GM13976 (cell line): ENCODE measurements around the gene CBFA2T3.

Experiments
- DNase-seq: peaks from one replicate; pipeline ENCODE4 v3.0.0; 2012; ENCODE audit warnings: low spot score
- in situ Hi-C: fragments of 300-500 bp; cut with MboI; formaldehyde crosslinking; loops from one replicate; pipeline ENCODE4 v1.12.0; 2022; ENCODE audit warnings: low sequenced_read_pairs, mixed read lengths, inconsistent platforms; ENCODE audit not compliant: unreplicated experiment
- TF ChIP-seq, protein P1 (sequence below): IDR thresholded peaks from 2 replicates; pipeline ENCODE4 v1.5.1; 2012; ENCODE audit warnings: borderline replicate concordance, mild to moderate bottlenecking; ENCODE audit not compliant: insufficient read depth; ENCODE audit errors: extremely low read depth, missing control alignments, control extremely low read depth

Gene CBFA2T3

DNA sequence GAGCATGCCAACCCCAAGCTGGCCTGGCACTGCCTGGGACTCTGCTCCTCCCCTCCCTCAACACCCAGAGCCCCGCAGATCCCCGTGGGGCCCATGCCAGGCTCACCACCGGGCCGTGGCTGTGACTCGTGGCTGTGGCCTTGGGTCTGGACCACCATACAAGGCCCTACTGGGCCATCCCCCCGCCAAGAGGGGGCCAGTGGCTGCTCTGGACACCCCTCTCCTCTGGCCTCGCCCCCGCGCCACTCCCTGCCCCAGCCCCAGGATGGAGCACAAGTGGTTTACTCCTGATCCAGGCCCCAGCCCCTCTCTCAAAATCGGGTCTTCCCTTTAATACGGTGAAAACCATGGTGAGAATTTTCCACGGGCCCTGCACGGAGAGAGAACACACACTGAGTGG lies 113.6 kb downstream of the CBFA2T3 start:
- in situ Hi-C loops, result no loop called here
- no peak for DNase-seq
- TF ChIP-seq, protein P1, sequence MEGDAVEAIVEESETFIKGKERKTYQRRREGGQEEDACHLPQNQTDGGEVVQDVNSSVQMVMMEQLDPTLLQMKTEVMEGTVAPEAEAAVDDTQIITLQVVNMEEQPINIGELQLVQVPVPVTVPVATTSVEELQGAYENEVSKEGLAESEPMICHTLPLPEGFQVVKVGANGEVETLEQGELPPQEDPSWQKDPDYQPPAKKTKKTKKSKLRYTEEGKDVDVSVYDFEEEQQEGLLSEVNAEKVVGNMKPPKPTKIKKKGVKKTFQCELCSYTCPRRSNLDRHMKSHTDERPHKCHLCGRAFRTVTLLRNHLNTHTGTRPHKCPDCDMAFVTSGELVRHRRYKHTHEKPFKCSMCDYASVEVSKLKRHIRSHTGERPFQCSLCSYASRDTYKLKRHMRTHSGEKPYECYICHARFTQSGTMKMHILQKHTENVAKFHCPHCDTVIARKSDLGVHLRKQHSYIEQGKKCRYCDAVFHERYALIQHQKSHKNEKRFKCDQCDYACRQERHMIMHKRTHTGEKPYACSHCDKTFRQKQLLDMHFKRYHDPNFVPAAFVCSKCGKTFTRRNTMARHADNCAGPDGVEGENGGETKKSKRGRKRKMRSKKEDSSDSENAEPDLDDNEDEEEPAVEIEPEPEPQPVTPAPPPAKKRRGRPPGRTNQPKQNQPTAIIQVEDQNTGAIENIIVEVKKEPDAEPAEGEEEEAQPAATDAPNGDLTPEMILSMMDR, result no peak

DNA sequence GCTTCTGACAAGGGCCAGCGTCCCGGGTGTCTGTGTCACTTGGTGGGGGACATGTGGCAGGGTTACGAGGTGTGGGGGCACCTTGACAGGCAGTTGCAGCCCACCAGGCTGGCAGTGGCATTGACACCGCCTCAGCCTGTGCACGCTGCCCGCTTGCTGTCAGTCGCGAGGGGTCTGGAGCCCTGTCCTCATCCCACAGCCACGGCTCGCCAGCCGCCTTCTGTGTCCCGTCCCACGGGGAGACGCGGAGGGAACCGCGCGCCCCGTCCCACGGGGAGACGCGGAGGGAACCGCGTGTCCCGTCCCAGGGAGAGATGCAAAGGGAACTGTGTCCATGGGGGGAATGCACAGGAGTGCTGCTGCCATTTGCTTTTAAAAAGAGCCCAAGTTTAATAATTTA lies 114.0 kb downstream of the CBFA2T3 start:
- in situ Hi-C loops, result no loop called here
- TF ChIP-seq, protein P1, result no peak
- DNase-seq, result no peak

DNA sequence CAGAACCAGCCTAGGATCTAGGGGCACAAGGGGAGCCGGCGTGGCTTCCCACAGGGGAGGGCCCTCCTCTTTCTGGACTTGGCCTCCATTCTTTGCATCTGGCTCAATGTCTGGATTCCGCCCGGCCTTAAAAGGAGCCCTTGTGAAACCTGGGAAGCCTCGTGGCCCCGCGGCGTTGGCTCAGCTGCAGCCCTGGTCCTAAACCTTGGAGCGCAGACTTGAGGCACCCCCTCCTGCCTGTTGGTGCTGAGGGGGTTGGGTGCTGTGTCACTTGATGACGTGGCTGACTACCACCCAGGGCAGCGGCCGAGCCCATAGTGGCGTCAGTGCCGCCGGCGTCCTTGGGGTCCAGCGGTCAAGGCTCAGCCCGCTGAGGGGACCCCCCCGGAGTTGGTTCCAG lies 115.6 kb downstream of the CBFA2T3 start:
- TF ChIP-seq, protein P1, result no peak
- in situ Hi-C loops, result no loop called here
- DNase-seq, result no peak

DNA sequence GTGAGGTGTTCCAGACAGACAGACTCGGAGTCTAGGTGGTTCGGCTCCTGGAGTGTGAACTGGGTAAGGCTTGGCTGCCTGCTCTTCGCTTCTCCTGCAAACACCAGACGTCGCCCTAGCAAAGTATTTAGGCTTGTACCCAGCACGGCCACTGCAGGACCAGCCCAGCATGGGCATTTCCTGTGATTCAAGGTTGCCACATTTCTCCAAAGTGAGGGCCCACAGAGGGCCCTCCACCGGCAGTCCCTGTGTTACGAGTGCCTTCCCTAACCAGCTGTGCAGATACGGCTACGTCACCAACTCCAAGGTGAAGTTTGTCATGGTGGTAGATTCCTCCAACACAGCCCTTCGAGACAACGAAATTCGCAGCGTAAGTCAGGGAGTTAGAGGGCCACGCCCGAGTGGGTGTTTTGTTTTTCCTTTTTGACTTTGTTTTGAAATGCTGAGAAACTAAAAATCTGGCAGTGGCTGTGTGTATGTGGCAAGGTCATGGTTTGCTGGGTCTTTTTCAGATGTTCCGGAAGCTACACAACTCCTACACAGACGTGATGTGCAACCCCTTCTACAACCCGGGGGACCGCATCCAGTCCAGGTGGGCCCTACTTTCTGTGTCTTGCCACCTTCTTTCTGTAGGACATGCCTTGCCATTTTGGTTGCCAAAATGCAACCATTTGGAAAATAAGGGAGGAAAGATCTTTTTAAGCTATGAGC lies 117.5 kb downstream of the CBFA2T3 start:
- TF ChIP-seq, protein P1, result no peak
- DNase-seq, result no peak
- in situ Hi-C loops, result no loop called here

DNA sequence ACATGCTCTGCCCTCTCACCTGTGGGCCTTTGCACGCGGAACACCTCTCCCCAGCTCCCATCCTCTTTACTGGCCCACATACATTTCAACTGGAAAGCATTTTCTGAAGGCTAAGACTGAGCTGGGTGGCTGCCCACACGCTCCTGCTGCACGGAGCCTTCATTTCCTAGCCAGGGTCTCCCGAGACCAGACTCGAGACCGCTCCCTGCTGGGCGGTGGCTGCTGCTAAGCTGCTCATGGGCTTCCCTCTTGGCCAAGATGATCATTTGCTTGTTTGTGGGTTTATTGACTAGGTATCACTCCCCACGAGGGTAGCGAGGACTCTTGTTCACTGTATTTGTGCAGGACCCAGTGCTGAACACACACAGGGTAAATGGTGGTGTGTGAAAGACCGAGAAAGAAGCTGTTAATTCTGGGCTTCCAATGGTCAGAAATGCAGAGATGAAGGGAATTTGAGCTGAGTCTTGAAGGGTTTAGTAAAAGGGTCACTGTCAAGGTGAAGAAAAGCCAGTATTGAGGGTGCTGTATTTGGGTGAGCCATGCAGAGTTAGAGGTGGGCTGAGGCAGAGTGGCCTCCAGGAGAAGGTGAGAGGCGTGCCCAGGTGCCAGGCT lies 119.2 kb downstream of the CBFA2T3 start:
- peak; percentile 91 for DNase-seq
- TF ChIP-seq, protein P1, result peak; percentile 68
- in situ Hi-C loops, result no loop called here

DNA sequence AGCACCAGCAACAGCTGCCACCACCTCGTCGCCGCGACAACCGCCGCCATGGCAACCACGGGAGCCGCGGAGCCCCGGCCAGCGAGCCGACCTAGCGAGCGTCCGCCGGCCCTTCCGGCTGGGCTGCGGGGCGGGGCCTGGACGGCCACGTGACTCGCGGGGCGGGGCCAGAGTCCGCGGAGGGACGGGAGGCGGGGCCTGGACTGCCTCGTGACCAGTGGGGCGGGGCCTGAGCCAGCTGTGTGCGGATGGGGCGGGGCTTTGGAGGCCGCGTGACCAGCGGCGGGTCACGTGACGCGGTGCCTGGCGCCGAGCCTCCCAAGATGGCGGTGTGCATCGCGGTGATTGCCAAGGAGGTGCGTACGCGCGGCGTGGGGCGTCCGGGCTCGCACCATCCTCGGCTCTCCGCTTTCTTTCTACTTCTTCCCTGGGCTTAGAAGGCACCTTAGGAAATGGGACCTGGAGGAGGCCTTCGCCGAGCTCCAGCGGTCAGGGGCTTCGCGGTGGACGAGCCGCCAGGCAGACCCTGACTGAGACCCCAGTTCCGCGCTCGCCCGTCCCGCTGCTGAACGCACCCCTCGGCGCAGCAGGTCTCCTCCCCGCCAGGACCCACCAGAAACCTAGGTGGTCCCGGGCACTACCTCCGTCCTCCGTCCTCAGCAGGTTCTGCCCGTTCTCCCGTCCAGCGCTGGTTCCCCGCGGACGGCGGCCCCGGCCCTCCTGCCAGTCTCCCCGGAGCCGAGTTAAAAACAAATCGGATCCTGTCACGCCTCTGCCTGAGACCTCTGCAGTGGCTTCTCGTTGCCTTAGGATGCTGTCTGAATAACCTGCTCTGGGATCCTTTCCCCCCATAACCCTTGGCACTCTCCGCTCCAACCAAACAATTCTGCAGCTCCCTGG lies 119.9 kb downstream of the CBFA2T3 start, which contains the start of the genes GALNS and TRAPPC2L:
TSS of gene GALNS (minus strand) at position 120 of the 900 bp plus-strand sequence. CDS start at position 50, 70 bp downstream.
TSS of gene TRAPPC2L (plus strand) at position 300 of the 900 bp plus-strand sequence. CDS start at position 324, 24 bp downstream.
- peak; percentile 100 for DNase-seq
- TF ChIP-seq, protein P1, result no peak
- in situ Hi-C loops, result no loop called here
